Right lobe of liver (tissue), 6 donors: ENCODE data around the gene GBP5. TPM values are rescaled to one million over a fixed set of nuclear protein-coding genes. Genes with fewer than 3 reads are reported as not detected.
A peak's percentile ranks its signal among the peaks of the same experiment; 100 is the strongest.

Experiments used
- ATAC-seq, 4 donors: fragments of 200-7000 bp; cut with Tn5 transposase; one replicate each; pipeline ENCODE4 v1.9.1; 2020; ENCODE audit warnings: mild to moderate bottlenecking in 4 of 4, moderate library complexity in 4 of 4
- DNase-seq, 3 donors: peaks; one replicate each; pipeline ENCODE4 v3.0.0-alpha.2; 2020
- H3K27ac ChIP-seq, 3 donors: fragments of 200-600 bp; one replicate each; pipeline ENCODE4 v1.8.0; 2022
- H3K27me3 ChIP-seq, 2 donors: fragments of 200-600 bp; one replicate each; pipeline ENCODE4 v1.8.0; 2022
- H3K36me3 ChIP-seq, 4 donors: fragments of 200-600 bp; sonication (generic) in 1 of 4; one replicate each; pipeline versions ENCODE4 v1.5.1 to v1.8.0; 2017 to 2022; ENCODE audit warnings: control low read depth in 1 of 4
- H3K4me1 ChIP-seq, 4 donors: fragments of 200-600 bp; sonication (generic) in 1 of 4; one replicate each; pipeline versions ENCODE4 v1.5.1 to v1.8.0; 2017 to 2022; ENCODE audit warnings: control low read depth in 1 of 4
- H3K4me3 ChIP-seq, 3 donors: fragments of 200-600 bp; one replicate each; pipeline ENCODE4 v1.8.0; 2022
- H3K9me3 ChIP-seq, 4 donors: fragments of 200-600 bp; sonication (generic) in 1 of 4; one replicate each; pipeline versions ENCODE4 v1.5.1 to v1.8.0; 2017 to 2022; ENCODE audit warnings: control low read depth in 1 of 4
- CTCF ChIP-seq, 4 donors: fragments of 200-600 bp in 3 of 4; fragments of 450-650 bp in 1 of 4; IDR thresholded peaks; one replicate each; pipeline versions ENCODE4 v1.5.1 to v1.8.0; 2016 to 2022; ENCODE audit warnings: antibody characterized with exemption in 4 of 4, mild to moderate bottlenecking in 2 of 4
- POLR2A ChIP-seq: fragments of 450-650 bp; IDR thresholded peaks from one replicate; pipeline ENCODE4 v1.6.1; 2017; ENCODE audit warnings: antibody characterized with exemption, mild to moderate bottlenecking
- WGBS: methylation state at CpG from one replicate; pipeline ENCODE4 v1.1.6; 2018; ENCODE audit warnings: low coverage, low lambda C conversion rate; ENCODE audit not compliant: insufficient coverage; ENCODE audit errors: missing lambda C conversion rate; 5-methylcytosine and 5-hydroxymethylcytosine counted together
- intact Hi-C, 2 donors: fragments of 100-400 bp; cut with DNase I; formaldehyde crosslinking; loops; one replicate each; pipeline versions ENCODE4 v1.11.2 to v1.14.1; 2022
- total RNA-seq, 6 experiments: library from RNA; depleted of rRNA in 2 of 6; stranded (reverse); fragments of >200 nt in 2 of 6; fragmentation: NEBNext Ultra II Directional in 3 of 6; extraction: Animal tissue kit (Norgen Biotek cat#: 25700) in 3 of 6; gene quantifications; one replicate each; pipeline versions ENCODE4 v1.1.0 to v1.2.4, GENCODE V29; 2016 to 2023
- donor health status: DM: no; HTN: yes; CAD: no.
- donor health status: DM: no; HTN: no; CAD: no.
- donor health status: DM: no; HTN: no; CAD: no.
- donor health status: DM: no; HTN: yes; CAD: no.
- donor health status: DM: no; HTN: yes; CAD: no.

GBP5 gene
- total RNA-seq, 6 experiments from 2014 or later: 0.44 to 5.0 (median 1.5) TPM

GRCh38 chr1:89254658-89255287 lies 17.9 kb downstream of the GBP5 start:
- DNase-seq: no peak
- Histone ChIP-seq H3K27me3 (no peaks in the 10 kb centered on the region), H3K9me3 (no peaks in the 10 kb centered on the region), H3K4me1 (no peaks in the 10 kb centered on the region), H3K4me3 (no peak overlapping the region), H3K36me3 (no peaks in the 10 kb centered on the region), H3K27ac (no peak overlapping the region)
- 53% methylated on average over 4 of the region's 4 CpGs for WGBS
- TF ChIP-seq CTCF (IDR thresholded peaks at IDR 0.05) (no peak), POLR2A (no peak)
- peak in 1 of 4 donors; percentile 42 for ATAC-seq
- intact Hi-C loops: no loop called here

- Histone ChIP-seq H3K27me3 (no peaks in the 10 kb centered on the region), H3K36me3 (no peaks in the 10 kb centered on the region), H3K4me1 (no peaks in the 10 kb centered on the region), H3K9me3 (no peaks in the 10 kb centered on the region), H3K27ac (no peak overlapping the region), H3K4me3 (no peak overlapping the region)
- TF ChIP-seq CTCF (IDR thresholded peaks at IDR 0.05) (no peak), POLR2A (no peak)
- DNase-seq (no peak), ATAC-seq (no peak)
- intact Hi-C loops: no loop called here
- 81% methylated on average over 3 of the region's 3 CpGs for WGBS
These were observed 29.6 kb downstream of the GBP5 start for GRCh38 chr1:89243046-89243445.

Other genes starting within 250 kb of the GBP5 start
- 10 to 100 TPM in 4 of 6 experiments, 1 to 10 TPM in 2; 4.3 to 24.6 (median 11.7) TPM for gene GBP3, start 250.0 kb downstream of the GBP5 start, total RNA-seq
- gene GBP1, start 207.7 kb downstream of the GBP5 start, total RNA-seq: 100 to 1,000 TPM in 1 of 6 experiments, 10 to 100 TPM in 4, 1 to 10 TPM in 1; 9.7 to 153 (median 43.7) TPM
- gene GBP2, start 146.7 kb downstream of the GBP5 start, total RNA-seq: 10 to 100 TPM in 5 of 6 experiments, 1 to 10 TPM in 1; 7.8 to 64.5 (median 26.8) TPM
- gene GBP7, start 96.9 kb downstream of the GBP5 start, total RNA-seq: 10 to 100 TPM; 12.5 to 38.1 (median 23.6) TPM
- 10 to 100 TPM in 2 of 6 experiments, 1 to 10 TPM in 4; 3.9 to 12.6 (median 6.8) TPM for gene GBP4, start 73.9 kb downstream of the GBP5 start, total RNA-seq
- gene GBP6, start 91.2 kb upstream of the GBP5 start, total RNA-seq: under 1 TPM in 3 of 6 experiments, not detected in 3; 0.06 to 0.15 (median 0.07) TPM